ENCODE data around the gene PCDH19. TPM values are rescaled to one million over a fixed set of nuclear protein-coding genes. Genes with fewer than 3 reads are reported as not detected.

PCDH19 gene
- polyA plus RNA-seq, result 6.9 and 8.8 TPM in 2 replicates

GRCh38 chrX:100409610-100410590, at the start of gene PCDH19:
TSS of gene PCDH19 (minus strand) at chrX:100410273. CDS start at chrX:100408597, 1,676 bp downstream.

Other genes starting within 250 kb of the PCDH19 start
- gene TNMD, start 174.7 kb upstream of the PCDH19 start, polyA plus RNA-seq, result not detected in 2 replicates
- 4.5 and 8.6 TPM in 2 replicates for gene TSPAN6, start 226.5 kb upstream of the PCDH19 start, polyA plus RNA-seq
- gene SRPX2, start 233.9 kb upstream of the PCDH19 start, polyA plus RNA-seq, result not detected in 2 replicates

Measured in Purkinje cell (primary cell).